Superior temporal gyrus (tissue), 1 donor: Measurements from ENCODE around the gene TRABD2B.
A peak's percentile ranks its signal among the peaks of the same experiment; 100 is the strongest.
"Not testable (repeated sequence)": the region's sequence is repeated elsewhere in the genome, so short reads cannot be mapped to it uniquely, and the experiment has no call there.

Experiments
- DNase-seq: peaks from one replicate; pipeline ENCODE4 v3.0.0-alpha.2; 2016; ENCODE audit errors: extremely low spot score

Gene TRABD2B

DNA sequence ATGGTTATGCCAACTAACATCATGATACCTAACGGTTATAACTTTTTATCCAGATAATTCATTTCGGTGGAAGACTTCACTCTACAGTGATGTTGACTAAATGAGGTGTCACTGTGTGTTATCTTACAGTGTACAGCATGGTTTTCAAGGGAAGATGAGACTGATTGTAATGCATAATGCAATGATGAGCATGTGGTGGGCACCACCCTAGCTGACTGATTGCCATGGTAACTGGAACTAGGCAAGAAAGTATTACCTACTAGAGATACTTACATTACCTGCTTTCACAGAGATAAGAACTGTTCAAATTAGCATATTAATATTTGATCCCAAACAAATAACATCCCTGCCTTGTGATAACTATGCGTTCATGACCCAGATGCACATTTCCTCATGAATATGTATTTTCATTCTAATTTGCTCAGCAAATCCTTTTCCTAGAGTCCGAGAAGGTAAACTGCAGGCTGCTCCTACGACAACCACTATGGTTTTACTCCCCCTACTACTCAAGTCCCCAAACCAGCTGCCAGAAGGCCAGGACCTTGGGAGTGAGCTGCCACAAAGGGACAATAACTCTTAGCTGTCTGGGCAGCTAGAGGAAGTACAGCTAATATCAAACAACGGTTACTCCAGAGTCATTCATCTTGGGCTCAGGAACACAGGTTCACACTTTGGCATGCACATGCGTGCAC is 29.2 kb downstream of the TRABD2B start:
- DNase-seq: no peak

DNA sequence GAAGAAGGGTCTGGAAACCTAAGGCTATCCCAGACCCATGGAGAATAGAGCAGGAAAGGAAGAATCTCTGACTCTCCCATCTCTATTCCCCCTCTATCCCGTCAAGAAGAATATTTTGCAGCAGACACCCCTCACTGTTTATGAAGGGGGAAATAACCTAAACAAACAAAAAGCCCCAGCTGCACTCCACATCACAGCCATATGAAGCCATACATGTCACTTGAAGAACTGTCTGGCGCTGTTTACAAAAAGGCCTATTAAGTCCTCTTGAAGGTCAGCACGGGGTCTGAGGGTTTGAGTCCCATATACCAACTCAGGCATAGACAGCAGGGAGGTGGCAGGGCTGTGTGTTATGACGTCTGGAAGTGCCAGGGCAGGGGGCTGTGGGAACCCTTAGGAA is 31.4 kb downstream of the TRABD2B start:
- DNase-seq: no peak

- DNase-seq: no peak
These were observed 32.5 kb downstream of the TRABD2B start for GRCh38 chr1:47964636-47965035.

DNA sequence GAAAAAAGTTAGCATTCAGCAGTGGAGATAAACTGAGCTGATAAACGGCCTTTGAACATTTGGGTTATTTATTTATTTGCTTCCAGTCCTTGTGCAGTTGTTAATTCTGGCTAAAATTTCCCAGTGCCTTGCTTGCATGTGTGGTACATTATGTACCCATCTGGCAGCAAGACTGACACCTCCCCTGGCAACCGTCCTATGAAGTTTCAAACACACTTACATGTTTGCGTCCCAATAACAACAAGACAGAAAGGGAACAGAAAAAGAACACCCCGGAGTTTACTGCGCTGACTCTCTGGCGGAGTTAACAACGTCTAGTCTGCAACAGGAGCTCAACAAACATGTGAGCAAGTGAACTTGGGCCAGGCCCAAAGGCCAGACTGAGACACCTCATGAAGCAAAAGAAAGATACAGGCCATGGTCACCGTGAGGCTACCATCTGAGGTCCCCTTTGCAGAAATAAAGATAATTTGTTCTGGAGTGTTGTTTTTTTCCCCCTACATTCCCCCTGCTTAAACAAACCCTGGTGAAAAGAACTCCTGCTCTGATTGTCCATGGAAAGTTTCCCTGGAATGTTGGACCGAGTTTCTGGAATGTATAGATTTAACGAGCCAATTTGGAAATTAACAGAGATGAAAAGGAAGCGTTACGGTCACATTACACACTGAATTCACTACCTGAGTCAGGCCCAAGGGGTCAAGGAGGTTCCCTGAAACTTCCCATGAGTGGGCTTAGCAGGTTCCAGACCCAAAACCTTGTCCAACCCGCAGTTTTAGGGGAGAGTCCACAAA is 33.4 kb downstream of the TRABD2B start:
- no peak for DNase-seq

- DNase-seq: no peak
These were observed 34.3 kb downstream of the TRABD2B start for GRCh38 chr1:47962750-47963492.

DNA sequence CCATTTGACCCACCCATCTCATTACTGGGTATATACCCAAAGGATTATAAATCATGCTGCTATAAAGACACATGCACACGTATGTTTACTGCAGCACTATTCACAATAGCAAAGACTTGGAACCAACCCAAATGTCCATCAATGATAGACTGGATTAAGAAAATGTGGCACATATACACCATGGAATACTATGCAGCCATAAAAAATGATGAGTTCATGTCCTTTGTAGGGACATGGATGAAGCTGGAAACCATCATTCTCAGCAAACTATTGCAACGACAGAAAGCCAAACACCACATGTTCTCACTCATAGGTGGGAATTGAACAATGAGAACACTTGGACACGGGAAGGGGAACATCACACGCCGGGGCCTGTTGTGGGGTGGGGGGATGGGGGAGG is 35.4 kb downstream of the TRABD2B start:
- DNase-seq: not testable (repeated sequence)

GRCh38 chr1:47956491-47956890 is 40.7 kb downstream of the TRABD2B start:
- DNase-seq: not testable (repeated sequence)

- DNase-seq: no peak
These were observed 43.5 kb downstream of the TRABD2B start for GRCh38 chr1:47953661-47954060.

GRCh38 chr1:47951545-47952235 is 45.5 kb downstream of the TRABD2B start:
- DNase-seq: no peak

GRCh38 chr1:47951026-47951425 is 46.2 kb downstream of the TRABD2B start:
- DNase-seq: peak; percentile 82

DNA sequence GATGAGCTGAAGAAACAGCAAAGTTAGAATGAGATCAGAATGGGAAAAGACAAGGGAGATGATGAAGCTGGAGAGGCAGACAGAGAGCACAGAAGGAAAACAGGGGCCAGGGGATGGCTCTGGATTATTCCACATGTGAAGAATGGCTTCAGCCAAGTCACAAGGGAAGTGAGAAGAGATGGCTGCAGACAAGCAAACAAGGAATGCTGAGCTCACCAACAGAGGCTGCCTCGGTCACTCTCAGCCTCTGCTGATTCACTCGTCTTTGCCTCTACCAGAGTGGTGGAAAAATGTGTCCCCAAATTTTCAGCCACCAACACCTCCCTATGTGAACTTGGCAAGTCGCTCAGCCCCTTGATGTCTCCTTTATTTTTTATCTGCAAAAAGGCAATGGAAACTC is 46.7 kb downstream of the TRABD2B start:
- peak; percentile 30 for DNase-seq

GRCh38 chr1:47948126-47948525 is 49.1 kb downstream of the TRABD2B start:
- no peak for DNase-seq

- no peak for DNase-seq
These were observed 49.7 kb downstream of the TRABD2B start for GRCh38 chr1:47947531-47947930.

DNA sequence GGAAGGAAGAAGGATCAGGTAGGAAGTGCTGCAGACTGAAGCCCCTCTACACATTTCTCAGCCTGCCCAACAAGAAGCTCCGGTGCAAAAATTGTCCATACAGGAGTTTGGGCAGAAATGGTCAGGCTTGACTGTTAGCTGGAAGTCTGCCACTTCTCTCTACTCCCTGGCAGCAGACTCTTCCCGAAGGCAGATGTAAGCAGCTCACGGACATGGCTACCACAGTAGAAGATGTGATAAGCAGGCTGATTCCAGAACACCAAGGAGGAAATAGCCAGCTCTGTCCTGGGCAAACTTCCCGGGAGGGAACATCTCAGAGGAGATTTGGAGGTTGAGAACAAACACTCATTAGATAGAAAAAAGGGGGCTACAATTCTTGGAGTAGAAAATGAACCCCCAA is 52.6 kb downstream of the TRABD2B start:
- DNase-seq: no peak

- DNase-seq: no peak
These were observed 55.0 kb downstream of the TRABD2B start for GRCh38 chr1:47942240-47942629.

- no peak for DNase-seq
These were observed 55.5 kb downstream of the TRABD2B start for GRCh38 chr1:47941609-47942239.

DNA sequence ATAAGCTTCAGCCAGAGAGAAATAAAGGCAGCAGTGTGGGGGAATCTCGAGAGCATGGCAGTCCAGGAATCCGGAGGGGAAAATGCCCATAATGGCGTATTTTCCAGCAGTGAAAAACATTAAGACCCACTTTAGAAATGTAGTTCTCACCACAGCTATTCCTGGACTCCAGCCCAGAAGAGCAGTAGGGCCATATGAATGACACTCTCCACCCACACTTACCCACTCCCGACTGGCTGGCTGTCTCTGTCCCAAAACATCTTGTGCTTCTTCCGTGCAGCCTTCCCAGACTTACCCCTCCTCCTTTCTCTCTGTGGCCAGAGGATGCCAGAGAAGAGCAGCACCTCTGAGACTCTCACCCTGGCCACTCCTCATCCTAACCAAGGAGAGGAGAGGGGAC is 56.4 kb downstream of the TRABD2B start:
- DNase-seq: no peak

DNA sequence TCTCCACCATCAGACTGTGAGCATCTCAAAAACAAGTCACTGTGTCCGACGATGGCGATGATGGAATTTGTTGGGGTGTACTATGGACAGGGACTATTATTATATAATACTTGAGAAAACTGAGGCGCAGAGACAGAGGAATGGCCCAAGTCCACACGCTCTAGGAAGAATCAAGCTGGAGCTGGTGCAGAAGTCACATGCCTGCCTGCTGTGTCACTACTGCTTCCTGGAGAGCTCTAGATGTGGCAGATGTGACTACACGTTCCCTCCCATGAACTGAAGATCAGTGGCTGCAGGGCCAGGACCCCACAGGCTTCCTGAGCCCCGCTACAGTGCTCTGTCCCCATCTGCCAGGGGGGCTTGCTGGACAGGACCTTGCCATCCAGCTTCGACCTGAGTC is 56.9 kb downstream of the TRABD2B start:
- no peak for DNase-seq

DNA sequence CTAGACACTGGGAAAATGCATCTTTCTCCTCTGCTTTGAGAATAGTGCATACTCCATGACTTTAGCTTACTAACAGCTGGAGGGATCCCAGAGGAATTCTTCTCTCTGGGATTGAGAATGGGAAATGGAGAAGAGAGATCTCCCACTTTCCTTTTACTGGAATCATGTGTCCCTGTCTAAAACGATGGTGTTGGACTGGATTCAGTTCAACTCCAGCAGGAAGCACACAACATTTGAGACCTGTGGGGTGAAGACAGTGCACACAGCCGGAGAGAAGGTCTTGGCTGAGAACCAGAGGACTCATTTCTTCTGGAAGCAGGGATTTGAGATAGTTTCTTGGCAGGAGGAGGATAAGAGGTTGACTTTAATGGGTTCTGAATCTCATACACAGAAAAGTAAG is 58.7 kb downstream of the TRABD2B start:
- DNase-seq: no peak

- no peak for DNase-seq
These were observed 59.5 kb downstream of the TRABD2B start for GRCh38 chr1:47937586-47938254.
